Umbilical cord (tissue), 2 donors: ENCODE results near the gene AMZ1. TPM values are rescaled to one million over a fixed set of nuclear protein-coding genes. Genes with fewer than 3 reads are reported as not detected.
A peak's percentile ranks its signal among the peaks of the same experiment; 100 is the strongest.
"Not testable (repeated sequence)": the region's sequence is repeated elsewhere in the genome, so short reads cannot be mapped to it uniquely, and the experiment has no call there.

Experiments used
- DNase-seq: peaks from one replicate; pipeline ENCODE4 v3.0.0-alpha.2; 2015; ENCODE audit warnings: low spot score
- total RNA-seq: library from RNA; depleted of rRNA; stranded (reverse); fragments of >200 nt; gene quantifications from one replicate; pipeline ENCODE4 v1.2.3, GENCODE V29; 2014; ENCODE audit warnings: low replicate concordance; ENCODE audit not compliant: insufficient read depth

AMZ1 gene
- total RNA-seq, 1 donor from 2014 or later: 2.4 TPM

DNA sequence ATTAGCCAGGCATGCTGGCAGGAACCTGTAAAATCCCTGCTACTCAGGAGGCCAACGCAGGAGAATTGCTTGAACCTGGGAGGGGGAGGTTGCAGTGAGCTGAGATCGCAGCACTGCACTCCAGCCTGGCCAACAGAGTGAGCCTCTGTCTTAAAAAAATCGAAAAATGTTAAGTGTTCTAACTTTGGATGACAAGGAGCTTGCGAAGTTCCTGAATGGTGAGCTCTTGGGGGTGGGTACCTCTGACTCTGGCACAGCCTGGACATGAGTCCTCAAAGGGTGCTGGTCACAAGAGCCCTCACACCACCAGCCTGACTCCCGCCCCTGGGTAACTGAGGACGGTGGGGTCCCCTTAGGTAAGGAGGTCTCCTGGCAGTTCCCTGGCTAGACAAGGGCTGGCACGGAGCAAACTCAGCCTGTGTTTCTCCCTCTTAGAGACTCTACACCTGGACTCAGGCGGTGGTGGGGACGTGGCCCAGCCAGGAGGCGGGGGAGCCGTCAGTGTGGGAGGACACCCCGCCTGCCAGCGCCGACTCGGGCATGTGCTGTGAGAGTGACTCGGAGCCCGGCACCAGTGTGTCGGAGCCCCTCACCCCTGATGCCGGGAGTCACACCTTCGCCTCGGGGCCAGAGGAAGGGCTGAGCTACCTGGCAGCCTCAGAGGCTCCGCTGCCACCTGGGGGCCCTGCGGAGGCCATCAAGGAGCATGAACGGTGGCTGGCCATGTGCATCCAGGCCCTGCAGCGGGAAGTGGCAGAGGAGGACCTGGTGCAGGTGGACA lies 24.1 kb downstream of the AMZ1 start:
- DNase-seq: no peak

DNA sequence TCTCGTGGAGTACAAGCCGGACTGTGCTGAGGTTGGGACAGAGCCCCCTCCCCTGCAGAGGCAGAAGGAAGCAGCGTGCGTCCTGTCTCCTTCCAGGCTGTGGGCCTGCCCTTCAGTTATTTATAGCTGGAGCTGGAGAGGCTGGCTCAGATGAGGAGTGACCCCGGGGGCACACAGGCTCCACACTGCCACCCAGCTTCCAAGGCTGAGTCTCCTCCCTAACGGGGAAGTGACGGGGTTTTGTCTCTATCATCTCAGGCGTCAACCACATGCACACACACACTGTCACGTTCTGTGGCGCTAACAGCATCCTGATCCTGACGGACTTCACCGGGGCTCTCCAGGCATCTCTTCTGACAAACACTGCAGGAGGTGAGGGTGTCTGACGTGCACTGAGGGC lies 25.4 kb downstream of the AMZ1 start:
- peak; percentile 46 for DNase-seq

DNA sequence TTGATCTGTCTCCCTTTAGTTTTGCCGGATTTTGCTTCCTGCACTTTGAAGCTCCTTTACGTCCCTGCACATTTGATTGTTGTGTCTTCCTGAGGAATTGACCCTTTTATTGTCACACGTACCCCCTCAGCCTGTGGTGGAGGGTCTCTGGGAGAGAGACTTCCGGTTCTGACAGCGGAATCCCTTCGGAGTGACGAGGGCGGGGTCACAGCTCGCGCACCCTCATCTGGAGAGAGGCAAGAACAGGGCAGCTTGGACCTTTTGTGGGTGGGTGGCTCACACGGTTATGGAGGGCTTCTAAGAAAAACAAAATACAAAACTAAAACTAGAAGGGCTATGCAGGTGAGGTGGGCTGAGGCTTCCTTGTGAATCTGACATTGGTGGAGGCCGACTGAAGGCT lies 26.0 kb downstream of the AMZ1 start:
- DNase-seq: no peak

DNA sequence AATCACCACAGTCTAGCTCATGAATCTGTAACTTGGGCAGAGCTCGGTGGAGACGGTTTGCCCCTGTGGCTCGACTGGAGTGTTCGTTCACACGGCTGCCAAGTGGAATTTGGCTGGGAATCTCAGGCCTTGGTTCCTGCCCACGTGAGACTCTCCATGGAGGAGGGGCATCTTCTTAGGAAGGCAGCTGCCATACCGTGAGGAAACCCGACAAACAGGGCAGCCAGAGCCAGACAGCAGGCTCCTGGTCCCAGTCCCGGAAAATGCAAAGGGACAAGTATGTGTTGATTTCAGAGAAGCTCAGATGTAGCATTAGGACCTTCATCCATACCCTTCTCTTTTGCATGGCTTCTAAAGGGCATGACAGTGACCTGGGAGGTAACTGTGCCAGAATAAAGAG lies 26.6 kb downstream of the AMZ1 start:
- no peak for DNase-seq

DNA sequence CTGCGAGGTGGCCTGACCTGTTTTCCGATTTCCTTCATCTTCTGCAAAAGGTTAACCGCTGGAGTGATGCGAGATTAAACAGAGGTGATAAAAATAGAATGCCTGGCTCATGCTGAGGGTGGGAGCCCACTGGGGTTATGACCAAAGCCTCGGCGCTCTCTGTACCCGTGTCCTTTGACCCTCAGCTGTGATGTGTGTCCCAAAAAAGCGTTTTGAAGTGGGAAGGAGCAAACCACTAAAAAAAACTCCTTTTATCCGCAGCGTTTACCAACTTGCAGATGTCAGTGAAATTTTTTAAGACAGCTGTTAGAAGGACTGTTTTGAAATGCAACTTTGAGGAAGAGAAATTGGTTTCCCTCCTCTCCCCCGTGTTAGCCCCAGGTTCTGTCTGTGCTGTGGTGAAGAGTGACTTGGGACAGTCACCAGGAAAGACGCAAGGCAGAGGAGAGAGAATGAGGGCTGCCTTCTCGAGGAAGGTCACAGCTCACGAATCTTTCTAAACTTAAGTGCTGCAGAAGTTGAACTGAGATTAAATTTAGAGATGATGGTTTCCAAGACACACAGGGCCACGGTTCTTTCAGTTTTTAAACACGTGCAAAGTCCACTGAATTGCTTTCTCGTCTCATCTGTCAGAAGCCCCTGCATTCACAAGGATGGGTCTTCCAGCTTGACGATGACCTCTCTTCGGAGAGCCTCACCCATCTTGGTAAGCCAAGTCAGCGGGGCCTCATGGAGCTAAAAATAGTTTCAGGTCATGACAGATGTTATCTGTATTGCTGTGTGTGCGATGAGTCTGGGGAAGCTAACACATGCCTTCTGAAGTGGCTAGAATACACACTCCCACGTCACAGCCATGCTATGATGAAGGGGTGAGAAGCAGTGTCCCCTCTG lies 27.6 kb downstream of the AMZ1 start:
- peak; percentile 54 for DNase-seq

DNA sequence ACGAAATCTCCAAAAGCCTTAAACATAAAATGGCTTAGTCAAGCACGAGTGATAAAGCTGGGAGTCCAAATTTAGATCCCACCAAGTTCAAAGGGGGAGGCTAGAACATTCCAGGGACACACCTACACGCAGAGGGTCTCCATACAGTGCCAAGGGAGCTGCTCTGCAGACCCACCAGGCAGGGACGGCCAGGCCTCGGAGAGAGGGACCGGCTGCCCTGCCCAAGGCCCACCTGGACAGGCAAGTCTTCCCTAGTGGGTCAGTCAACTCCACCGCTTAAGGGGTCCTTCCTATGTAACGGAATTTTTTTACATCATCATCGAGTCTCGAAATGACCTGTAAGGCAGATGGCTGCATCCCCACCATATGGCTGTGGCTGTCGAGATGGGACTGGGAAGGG lies 28.5 kb downstream of the AMZ1 start:
- no peak for DNase-seq

DNA sequence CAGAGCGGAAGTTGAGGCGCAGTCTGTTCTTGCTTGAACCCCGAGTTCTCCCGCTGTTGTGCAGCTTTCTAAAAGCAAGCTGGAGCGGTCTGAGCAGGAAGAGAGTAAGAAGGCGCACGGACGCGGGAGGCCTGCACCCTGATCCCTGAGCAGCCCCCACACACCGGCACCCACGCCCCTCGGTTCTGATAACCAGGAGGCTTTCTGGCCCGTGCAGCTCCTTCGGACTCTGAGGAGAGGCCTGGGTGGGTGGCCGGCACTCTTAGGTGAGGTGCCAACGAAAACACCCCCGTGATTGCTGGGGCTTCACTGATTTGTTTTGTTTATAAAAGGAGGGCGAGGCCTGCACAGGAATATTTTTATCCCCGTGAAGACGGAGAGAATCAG lies 28.9 kb downstream of the AMZ1 start:
- DNase-seq: no peak

DNA sequence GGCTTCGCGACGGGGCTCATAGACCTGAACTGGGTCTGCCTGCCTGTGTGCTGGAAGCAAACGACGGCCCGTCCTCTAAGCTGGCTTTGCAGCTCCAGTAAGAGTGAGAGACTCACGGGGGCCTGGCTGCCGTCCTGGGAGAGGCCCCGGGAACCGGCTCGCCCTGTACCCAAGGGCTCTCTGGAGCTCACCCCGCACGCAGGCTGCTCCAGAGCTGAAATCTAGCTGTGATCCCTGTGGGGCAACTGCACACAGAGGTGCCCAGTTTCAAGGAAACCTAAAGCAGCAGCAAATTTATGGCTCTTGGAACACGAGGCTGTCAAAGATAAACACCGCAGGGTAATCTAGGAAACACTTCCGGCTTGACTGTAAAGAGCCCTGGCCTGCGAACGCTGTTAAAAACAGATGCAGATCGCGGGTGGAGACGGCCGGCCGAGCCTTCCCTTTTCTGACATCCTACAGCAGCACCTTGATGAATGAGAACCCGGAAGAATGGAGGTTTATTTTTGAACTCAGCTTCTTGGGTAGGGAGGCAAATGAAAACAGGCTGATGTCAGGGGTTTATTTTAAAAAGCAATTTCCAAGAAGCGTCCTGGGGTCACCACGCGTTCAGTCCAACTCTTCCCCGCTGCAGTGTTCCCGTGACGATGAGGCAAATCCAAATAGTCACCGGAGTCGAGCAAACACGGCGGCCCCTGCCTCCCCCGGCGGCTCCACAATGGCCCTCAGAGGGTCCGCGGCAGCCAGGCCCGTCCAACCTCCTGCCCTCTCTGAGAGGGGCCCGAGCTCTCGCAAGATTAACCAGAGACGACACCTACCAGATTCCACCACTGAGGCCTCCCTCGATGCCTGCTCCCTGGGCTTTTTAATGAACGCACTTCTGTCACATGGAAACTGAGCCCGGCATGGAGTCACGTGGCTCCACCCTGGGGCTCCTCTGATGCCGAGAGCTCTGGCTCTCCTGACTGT lies 29.6 kb downstream of the AMZ1 start:
- DNase-seq: peak; percentile 83

DNA sequence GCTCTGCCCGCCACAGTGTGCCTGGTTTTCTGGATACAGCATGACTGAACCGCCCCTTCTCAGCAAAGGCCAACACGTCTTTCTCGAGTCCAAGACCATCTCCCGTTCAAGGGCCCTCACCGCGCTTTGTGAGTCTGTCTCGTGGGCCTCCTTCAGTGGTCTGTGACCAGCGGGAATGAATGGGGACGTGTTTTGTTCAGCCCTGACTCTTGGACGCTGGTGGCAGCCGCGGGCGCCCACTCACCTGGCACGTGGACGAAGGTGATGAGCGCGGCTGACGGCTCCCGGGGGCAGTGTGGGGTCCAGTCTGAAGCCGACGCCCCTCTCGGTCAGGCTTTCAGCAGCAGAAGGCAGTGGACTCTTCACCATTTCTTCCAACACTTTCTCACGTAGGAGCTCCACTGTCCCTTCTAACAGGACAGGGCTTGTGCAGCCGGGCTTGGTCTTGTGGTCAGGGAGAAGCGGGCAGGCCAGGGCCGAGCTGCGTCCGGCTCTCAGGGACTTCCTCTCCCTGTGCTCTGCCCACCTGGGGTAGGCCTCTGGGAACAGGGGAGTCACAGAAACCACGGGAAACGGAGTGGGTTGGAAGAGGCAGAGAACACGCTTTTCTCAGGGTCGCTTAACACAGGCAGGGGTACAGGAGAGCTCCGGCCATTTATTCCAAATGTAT lies 30.4 kb downstream of the AMZ1 start:
- DNase-seq: no peak

DNA sequence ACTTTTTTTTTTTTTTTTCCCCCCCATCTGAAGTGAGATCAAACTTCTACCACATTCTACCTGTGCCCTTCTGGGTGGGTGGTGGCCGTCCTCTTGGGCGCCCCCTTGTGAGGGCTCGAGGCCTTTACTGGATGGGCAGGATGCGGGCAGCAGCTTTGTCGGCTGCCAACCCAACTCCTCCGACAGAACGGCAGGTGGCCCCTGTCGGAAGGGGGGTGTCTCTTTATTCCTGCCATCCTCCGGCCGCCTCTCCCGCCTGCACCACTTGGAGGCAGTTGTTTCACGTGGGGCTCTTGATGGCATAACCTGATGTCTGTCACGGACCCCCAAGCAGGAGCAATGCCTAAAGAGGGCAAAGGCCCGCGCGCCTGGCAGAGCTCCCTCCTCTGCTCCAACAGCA lies 31.0 kb downstream of the AMZ1 start:
- DNase-seq: no peak

DNA sequence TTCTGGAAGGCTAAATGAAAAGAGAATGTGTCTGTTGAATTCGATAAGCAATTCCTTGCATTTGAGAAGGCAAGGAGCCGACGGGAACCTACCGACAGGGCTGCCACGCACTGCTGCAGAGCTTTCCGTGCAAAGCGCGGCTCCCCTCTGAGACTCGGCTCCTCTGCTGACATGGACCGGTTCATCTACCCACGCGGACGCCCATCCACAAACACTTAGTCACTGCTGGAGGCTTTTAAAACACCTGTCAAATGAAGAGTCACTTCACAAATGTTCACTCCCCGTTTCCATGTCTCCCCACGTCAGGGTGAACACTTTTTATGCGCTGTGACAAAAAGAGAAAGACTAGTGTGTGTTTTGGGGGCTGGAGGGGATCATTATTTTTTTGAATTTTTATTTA lies 32.0 kb downstream of the AMZ1 start:
- DNase-seq: no peak

DNA sequence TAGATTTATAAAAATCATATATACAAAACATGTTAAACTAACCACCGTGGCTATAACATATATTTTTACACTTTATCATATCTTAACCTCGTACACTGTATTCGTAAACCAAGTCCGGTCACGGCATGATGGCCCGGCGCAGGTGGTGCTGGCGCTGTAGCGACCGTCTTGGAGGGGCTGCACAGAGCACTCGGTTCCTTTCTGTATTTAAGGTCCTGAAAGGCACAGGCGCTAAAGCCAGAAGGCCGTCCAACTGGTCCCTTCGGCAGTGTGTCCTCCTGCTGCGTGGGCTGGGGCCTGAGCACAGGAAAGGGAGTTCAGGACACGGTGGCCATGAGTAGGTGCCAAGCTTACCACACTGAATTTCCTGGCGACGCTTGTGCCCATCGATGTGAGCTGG lies 33.8 kb downstream of the AMZ1 start:
- no peak for DNase-seq

DNA sequence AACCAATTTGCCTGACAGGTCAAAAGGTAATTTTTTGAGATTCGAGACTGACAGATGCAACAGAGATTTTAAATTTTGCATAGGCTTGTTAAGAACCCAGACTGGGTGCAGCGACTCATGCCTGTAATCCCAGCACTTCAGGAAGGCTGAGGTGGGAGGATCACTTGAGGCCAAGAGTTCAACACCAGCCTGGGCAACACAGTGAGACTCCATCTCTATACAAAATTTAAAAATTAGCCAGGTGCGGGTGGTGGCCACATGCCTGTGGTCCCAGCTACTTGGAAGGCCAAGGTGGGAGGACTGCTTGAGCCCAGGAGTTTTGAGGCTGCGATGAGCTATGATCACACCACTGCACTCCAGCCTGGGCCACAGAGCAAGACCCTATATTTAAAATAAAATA lies 34.6 kb downstream of the AMZ1 start:
- no peak for DNase-seq

DNA sequence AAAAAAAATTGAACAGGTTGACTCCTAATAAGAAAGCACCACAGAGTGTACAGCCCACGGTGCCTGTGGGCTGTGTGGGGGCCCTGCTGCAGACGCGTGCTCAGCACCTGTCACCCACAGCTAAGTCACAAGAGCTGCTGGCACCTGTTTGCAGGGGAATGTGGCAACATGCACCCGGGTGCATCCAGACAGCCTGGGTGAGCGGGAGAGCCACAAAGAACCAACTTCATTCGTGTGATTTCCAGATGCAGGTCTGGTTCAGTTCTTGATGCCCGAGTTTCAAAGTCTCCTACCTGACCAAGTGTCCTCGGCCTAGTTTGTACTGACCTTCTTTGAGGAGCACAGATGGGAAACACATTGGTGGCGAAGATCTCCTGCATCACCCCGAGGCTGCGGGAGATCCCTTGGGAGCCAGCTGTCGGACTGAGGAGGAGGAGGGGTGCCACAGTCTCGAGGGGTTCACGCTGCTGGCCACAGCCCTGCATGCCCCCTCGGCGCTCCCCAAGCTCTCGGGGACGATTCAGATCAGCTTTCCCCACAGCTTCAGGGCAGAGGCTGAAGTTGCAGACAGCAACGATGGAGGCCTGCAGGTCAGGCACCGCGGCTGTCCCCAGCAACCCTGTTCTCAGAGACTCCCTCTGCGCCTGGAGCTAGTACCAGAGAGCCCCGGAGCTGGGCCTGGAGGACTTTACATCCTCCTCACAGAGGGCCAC lies 35.3 kb downstream of the AMZ1 start:
- DNase-seq: no peak

DNA sequence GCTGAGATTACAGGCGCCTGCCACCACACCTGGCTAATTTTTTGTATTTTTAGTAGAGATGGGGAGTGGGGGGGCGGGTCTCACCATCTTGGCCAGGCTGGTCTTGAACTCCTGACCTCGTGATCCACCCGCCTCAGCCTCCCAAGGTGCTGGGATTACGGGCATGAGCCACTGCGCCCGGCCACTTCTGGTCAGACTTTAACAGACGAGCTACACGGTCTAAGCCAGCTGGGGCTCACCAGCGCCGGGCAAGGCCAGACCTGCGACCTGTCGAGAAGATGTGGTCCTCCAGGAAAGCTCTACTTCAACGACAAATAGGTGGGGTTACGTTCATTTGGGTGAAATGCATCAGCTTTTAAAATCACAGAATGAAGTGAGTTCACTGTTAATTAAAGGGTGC lies 36.0 kb downstream of the AMZ1 start:
- not testable (repeated sequence) for DNase-seq

DNA sequence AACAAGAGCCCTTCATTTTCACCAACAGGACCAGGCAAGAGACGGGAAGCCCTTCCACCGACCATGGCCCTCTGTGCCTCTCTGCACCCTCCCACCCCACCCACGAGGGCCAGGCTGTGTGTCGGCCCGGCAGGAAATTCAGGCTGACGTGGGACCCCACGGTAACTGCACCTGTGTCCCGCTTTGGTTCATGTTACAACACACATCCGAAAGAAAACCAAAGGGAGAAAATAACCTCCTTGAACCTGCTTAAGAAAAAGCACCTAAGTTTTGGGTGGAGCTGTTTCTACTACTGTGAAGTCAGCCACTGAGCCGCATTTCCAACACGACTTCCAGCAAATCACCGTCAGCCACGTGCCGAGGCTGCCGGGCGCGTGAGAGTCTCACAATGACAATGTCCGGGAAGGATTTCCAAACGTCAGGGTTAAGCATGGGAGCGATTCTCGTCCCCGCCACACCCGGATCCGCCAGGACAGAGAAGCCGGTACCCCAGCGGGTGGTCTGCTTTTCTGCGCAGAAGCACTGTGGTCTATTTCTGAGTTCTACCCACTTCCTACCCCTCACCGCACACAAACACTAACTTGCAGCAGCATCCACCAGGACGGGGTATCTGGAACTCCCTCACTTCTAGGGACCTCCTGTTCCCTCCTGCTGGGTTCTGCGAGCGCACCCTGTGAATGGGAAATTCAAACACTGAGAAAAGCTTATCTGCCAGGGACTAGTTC lies 36.6 kb downstream of the AMZ1 start:
- DNase-seq: no peak

DNA sequence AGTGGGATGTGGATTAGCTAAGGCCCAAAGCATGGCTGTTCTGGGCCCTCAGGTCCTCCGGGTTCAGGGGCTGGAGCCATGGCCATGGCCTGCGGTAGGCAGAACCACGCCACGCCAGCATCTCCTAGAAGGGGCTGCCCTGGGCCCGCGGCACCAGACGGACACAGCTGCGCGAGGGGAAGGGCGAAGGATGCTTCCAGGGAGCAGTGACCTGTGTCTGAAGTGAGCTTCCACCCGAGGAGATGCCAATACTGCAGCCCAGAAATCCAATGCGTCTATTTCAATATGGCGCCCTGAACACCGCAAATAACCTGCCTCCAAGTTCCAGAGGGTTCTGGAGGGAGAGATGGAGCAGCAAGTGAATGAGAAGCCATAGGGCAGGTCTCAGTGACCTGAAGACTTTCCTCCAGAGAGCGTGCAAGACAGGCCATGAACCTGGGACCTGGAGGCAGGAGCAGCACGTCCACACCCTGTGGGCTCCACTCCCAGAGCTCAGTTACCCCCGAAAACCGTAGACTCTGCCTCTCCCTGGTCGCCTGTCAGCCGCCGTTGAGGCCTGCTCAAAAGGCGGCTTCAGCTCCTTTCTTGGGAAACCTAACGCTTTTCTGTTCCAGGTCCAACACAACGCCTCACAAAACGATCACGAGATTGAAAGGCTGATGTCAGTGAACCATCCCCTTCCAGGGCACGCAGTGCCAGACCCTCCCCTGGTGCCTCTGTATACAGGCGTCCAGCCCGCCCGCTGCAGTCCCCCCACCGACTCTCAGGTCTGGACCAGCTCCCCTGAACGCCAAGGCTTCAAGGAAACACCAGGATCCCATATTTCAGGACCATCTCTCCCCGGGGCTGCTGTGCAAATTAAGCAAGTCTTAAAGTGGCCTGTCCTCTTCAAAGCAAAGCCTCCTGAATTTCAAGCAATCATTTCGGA lies 37.4 kb downstream of the AMZ1 start:
- no peak for DNase-seq

DNA sequence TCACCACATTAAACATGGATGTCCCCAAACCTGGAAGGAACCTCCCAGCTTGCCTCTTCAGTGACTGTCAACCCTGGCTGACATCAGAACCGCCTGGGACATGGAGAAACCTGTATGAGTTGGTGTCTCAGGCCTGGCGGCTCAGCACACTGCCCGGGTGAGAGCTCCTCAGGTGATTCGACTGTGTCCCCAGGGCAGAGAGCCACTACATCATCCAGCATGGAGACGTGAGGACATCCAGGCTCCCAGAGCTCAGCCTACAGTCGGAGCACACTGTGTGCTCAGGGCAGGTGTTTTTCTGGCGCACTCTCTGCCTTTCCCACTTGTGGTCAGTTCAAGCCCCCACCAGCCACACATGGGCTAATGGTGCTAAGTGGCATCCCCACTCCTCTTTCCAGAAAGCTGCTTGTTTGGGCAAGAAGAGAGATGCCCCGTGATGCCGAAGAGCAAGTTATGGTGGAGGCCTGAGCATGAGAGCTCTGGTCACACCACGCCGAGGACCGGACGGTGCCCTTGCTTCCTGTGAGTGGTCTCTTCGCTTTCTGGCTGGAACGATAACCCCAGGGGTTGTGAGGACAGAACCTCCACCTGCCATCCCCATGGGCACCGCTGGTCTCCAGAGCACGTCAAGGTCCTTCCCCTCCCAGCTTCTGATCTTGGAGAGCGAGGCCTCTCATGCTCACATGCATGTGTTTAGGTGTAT lies 38.5 kb downstream of the AMZ1 start:
- no peak for DNase-seq
